Gastroesophageal sphincter (tissue), 4 donors: Measurements from ENCODE around the gene NDUFAB1. TPM values are rescaled to one million over a fixed set of nuclear protein-coding genes. Genes with fewer than 3 reads are reported as not detected.
"Not testable (repeated sequence)": the region's sequence is repeated elsewhere in the genome, so short reads cannot be mapped to it uniquely, and the experiment has no call there.

Experiments used
- ATAC-seq: fragments of 150-250 bp; one replicate; pipeline ENCODE4 v1.9.1; 2016; ENCODE audit warnings: mild to moderate bottlenecking, moderate library complexity
- H3K27ac ChIP-seq, 4 donors: fragments of 200-600 bp; sonication (generic) in 3 of 4; 1 replicate in 3 of 4; 2 replicates in 1 of 4; pipeline ENCODE4 v1.5.1; 2016 to 2019
- H3K27me3 ChIP-seq: fragments of 200-600 bp; sonication (generic); one replicate; pipeline ENCODE4 v1.5.1; 2019
- H3K36me3 ChIP-seq, 2 donors: fragments of 200-600 bp; sonication (generic); one replicate each; pipeline ENCODE4 v1.5.1; 2019; ENCODE audit warnings: control low read depth in 1 of 2
- H3K4me1 ChIP-seq, 3 donors: fragments of 200-600 bp; sonication (generic); 1 replicate in 2 of 3; 2 replicates in 1 of 3; pipeline ENCODE4 v1.5.1; 2016 to 2019; ENCODE audit warnings: control low read depth in 2 of 3
- H3K4me3 ChIP-seq, 2 donors: fragments of 200-600 bp; sonication (generic); one replicate each; pipeline ENCODE4 v1.5.1; 2019; ENCODE audit warnings: mild to moderate bottlenecking in 1 of 2, moderate library complexity in 1 of 2
- H3K9me3 ChIP-seq, 3 donors: fragments of 200-600 bp; sonication (generic); one replicate each; pipeline ENCODE4 v1.5.1; 2017 to 2019; ENCODE audit warnings: control low read depth in 2 of 3
- EP300 ChIP-seq: sonication (generic); formaldehyde crosslinking; IDR thresholded peaks from one replicate; pipeline ENCODE4 v1.6.1; 2017; ENCODE audit warnings: antibody characterized with exemption, mild to moderate bottlenecking
- POLR2A ChIP-seq, 2 donors: fragments of 450-650 bp; IDR thresholded peaks; one replicate each; pipeline ENCODE4 v1.6.1; 2017; ENCODE audit warnings: antibody characterized with exemption in 2 of 2, mild to moderate bottlenecking in 2 of 2, moderate library complexity in 1 of 2
- POLR2AphosphoS5 ChIP-seq: sonication (generic); formaldehyde crosslinking; IDR thresholded peaks from one replicate; pipeline ENCODE4 v1.6.1; 2017; ENCODE audit warnings: antibody characterized with exemption
- WGBS, 2 donors: methylation state at CpG; one replicate each; pipeline ENCODE4 v1.1.5; 2018; ENCODE audit warnings: low coverage in 1 of 2; 5-methylcytosine and 5-hydroxymethylcytosine counted together
- total RNA-seq, 4 donors: library from RNA; depleted of rRNA; stranded (reverse); fragments of >200 nt; gene quantifications; one replicate each; pipeline ENCODE4 v1.1.0, GENCODE V29; 2016
- TF ChIP-seq, protein P1 (sequence below), 4 experiments: fragments of 200-600 bp in 2 of 4; fragments of 450-650 bp in 2 of 4; sonication (generic) in 1 of 4; IDR thresholded peaks; one replicate each; pipeline ENCODE4 v1.5.1; 2017 to 2019; ENCODE audit warnings: antibody characterized with exemption in 4 of 4, mild to moderate bottlenecking in 2 of 4, moderate library complexity in 2 of 4

The NDUFAB1 gene
- total RNA-seq, 4 donors from 2014 or later = 75.2 to 106 (median 92.4) TPM

DNA sequence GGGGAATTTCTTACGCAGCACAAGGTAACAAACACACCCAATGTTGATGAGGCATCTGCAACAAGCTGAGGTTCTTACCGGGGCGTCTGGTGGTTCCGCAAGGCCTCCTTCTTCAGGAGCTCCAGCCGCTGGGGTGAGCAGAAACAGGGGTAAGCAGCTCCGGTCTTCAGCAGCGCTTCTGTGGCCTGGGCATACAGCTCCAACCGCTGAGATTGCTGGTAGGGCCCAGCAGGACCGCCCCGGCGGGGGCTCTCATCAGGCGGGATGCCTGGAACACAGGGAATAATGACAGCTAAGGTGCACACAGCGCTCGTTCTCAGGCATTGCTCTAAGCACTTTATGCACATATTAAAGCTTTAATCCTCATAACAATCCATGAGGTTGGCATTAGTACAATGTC is 51.7 kb downstream of the NDUFAB1 start:
- H3K4me3 ChIP-seq = no peak overlapping the region
- no peaks in the 10 kb centered on the region for H3K4me1 ChIP-seq
- H3K27ac ChIP-seq = no peak overlapping the region
- no peak for ATAC-seq
- 80 to 90% methylated on average over 1 to 2 of the region's 14 CpGs for WGBS, 2 donors
- H3K9me3 ChIP-seq = no peaks in the 10 kb centered on the region
- no peaks in the 10 kb centered on the region for H3K27me3 ChIP-seq
- H3K36me3 ChIP-seq = peaks cover 0 to 100% of the 10 kb centered on the region in 2 donors
- TF ChIP-seq POLR2A (IDR thresholded peaks at IDR 0.05) = no peak
- TF ChIP-seq, protein P1, sequence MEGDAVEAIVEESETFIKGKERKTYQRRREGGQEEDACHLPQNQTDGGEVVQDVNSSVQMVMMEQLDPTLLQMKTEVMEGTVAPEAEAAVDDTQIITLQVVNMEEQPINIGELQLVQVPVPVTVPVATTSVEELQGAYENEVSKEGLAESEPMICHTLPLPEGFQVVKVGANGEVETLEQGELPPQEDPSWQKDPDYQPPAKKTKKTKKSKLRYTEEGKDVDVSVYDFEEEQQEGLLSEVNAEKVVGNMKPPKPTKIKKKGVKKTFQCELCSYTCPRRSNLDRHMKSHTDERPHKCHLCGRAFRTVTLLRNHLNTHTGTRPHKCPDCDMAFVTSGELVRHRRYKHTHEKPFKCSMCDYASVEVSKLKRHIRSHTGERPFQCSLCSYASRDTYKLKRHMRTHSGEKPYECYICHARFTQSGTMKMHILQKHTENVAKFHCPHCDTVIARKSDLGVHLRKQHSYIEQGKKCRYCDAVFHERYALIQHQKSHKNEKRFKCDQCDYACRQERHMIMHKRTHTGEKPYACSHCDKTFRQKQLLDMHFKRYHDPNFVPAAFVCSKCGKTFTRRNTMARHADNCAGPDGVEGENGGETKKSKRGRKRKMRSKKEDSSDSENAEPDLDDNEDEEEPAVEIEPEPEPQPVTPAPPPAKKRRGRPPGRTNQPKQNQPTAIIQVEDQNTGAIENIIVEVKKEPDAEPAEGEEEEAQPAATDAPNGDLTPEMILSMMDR (IDR thresholded peaks at IDR 0.05) = no peak
- TF ChIP-seq POLR2AphosphoS5 = no peak
- no peak for TF ChIP-seq EP300

DNA sequence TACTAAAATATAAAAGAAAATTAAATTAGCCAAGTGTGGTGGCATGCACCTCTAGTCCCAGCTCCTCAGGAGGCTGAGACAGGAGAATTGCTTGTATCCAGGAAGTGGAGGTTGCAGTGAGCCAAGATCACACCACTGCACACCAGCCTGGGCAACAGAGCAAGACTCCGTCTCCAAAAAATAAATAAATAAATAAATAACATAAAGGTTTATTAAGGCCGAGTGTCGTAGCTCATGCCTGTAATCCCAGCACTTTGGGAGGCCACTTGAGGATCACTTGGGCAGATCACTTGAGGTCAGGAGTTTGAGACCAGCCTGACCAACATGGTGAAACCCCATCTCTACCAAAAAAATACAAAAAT is 55.3 kb downstream of the NDUFAB1 start:
- H3K27ac ChIP-seq, H3K27me3 ChIP-seq, ATAC-seq, H3K9me3 ChIP-seq, H3K4me1 ChIP-seq, H3K4me3 ChIP-seq: not testable (repeated sequence)
- WGBS, 2 donors = 100% methylated on average over 2 to 3 of the region's 3 CpGs
- peaks cover 0 to 98% of the 10 kb centered on the region in 2 donors for H3K36me3 ChIP-seq

DNA sequence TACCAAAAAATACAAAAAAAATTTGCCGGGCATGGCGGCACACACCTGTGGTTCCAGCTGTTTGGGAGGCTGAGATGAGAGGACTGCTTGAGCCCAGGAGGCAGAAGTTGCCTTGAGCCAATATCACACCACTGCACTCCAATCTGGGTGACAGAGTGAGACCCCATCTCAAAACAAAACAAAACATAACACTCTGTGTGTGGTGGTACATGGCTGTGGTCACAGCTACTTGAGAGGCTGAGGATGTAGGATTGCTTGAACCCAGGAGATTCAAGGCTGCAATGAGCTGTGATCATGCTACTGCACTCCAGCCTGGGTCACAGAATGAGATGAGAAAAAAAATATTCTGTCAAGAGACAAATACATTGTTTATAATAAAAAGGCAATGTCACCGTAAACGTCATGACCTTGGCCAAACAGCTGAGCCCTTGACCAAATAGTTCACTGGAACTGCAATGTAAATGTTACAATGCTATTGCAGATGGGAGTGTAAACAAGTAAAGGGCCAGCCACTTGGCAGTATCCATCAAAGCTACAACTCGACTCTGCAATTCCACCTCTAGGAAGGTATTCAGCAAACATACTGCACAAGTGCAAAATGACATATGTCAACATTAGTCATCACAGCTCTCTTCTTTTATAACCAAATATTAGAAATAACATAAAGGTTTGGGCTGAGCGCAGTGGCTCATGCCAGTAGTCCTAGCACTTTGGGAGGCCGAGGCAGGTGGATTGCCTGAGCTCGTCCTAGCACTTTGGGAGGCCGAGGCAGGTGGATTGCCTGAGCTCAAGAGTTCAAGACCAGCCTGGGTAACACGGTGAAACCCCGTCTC is 55.9 kb downstream of the NDUFAB1 start:
- no peaks in the 10 kb centered on the region for H3K27me3 ChIP-seq
- no peaks in the 10 kb centered on the region for H3K4me1 ChIP-seq
- WGBS, 2 donors = 87 to 95% methylated on average over 7 to 9 of the region's 11 CpGs
- H3K36me3 ChIP-seq = peaks cover 0 to 98% of the 10 kb centered on the region in 2 donors
- no peaks in the 10 kb centered on the region for H3K9me3 ChIP-seq
- no peak overlapping the region for H3K27ac ChIP-seq
- TF ChIP-seq, protein P1 (IDR thresholded peaks at IDR 0.05) = no peak
- TF ChIP-seq POLR2A (IDR thresholded peaks at IDR 0.05) (no peak), EP300 (no peak), POLR2AphosphoS5 (no peak)
- no peak for ATAC-seq
- no peak overlapping the region for H3K4me3 ChIP-seq

DNA sequence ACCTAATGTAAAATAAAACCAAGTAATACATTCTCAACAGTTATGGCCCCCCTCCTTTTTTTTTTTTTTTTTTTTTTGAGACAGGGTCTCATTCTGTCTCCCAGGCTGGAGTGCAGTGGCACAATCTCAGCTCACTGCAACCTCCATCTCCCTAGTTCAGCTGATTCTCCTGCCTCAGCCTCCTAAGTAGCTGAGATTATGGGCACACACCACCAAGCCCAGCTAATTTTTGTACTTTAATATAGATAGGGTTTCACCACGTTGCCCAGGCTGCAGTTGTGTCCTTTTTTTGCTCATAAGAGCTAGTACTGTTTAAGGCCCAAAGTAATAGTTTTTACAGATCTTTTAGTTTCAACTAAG is 57.2 kb downstream of the NDUFAB1 start:
- TF ChIP-seq, protein P1 (IDR thresholded peaks at IDR 0.05) = no peak
- no peak for TF ChIP-seq EP300
- no peak for TF ChIP-seq POLR2A (IDR thresholded peaks at IDR 0.05)
- TF ChIP-seq POLR2AphosphoS5 = no peak
- WGBS, 2 donors = 67 to 78% methylated on average over 1 of the region's 1 CpG
- H3K4me1 ChIP-seq = no peaks in the 10 kb centered on the region
- no peak overlapping the region for H3K27ac ChIP-seq
- H3K36me3 ChIP-seq = peaks cover 0 to 98% of the 10 kb centered on the region in 2 donors
- no peaks in the 10 kb centered on the region for H3K9me3 ChIP-seq
- no peak overlapping the region for H3K4me3 ChIP-seq
- H3K27me3 ChIP-seq = no peaks in the 10 kb centered on the region
- ATAC-seq = no peak

DNA sequence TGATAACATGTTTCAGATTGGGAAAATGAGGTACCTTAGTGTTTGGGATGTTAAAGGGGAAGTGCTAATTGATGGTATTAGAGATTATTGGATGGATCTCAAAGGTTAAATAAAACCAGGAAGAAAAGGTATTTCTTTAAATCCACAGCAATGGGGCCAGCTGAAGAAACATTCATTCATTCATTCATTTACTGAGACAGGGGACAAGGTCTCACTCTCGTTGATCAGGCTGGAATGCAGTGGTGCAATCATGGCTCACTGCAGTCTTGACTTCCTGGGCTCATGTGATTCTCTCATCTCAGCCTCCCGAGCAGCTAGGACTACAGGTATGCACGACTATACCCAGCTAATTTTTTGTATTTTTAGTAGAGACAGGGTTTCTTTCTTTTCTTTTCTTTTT is 58.7 kb downstream of the NDUFAB1 start:
- H3K9me3 ChIP-seq = no peaks in the 10 kb centered on the region

More for the DNA sequence above, 58.7 kb downstream of the NDUFAB1 start:
- H3K27me3 ChIP-seq = no peaks in the 10 kb centered on the region
- 69 to 76% methylated on average over 3 of the region's 3 CpGs for WGBS, 2 donors
- no peak overlapping the region for H3K27ac ChIP-seq
- H3K4me3 ChIP-seq = no peak overlapping the region
- H3K36me3 ChIP-seq = peaks cover 0 to 98% of the 10 kb centered on the region in 2 donors
- ATAC-seq = no peak
- no peaks in the 10 kb centered on the region for H3K4me1 ChIP-seq
- TF ChIP-seq EP300 (no peak), POLR2A (IDR thresholded peaks at IDR 0.05) (no peak), POLR2AphosphoS5 (no peak)
- TF ChIP-seq, protein P1 (IDR thresholded peaks at IDR 0.05) = no peak
